Skin of body (tissue), 3 donors: ENCODE measurements around the gene E2F3. TPM values are rescaled to one million over a fixed set of nuclear protein-coding genes. Genes with fewer than 3 reads are reported as not detected.

ENCODE experiments used
- DNase-seq: peaks from one replicate; lab custom pipeline; 2025; lab: John Stamatoyannopoulos, UW
- small RNA-seq: library from RNA; depleted of rRNA; stranded (forward); fragments of <200 nt; gene quantifications from one replicate; pipeline ENCODE3, GENCODE V24; 2014; ENCODE audit warnings: low replicate concordance
- total RNA-seq: library from RNA; depleted of rRNA; stranded (reverse); fragments of >200 nt; gene quantifications from one replicate; pipeline ENCODE4 v1.2.3, GENCODE V29; 2014

Gene E2F3
- total RNA-seq, 1 donor from 2014 or later, result 5.6 TPM

- no peak for DNase-seq
Measured at GRCh38 chr6:20533746-20534294, 132.1 kb downstream of the E2F3 start.

DNA sequence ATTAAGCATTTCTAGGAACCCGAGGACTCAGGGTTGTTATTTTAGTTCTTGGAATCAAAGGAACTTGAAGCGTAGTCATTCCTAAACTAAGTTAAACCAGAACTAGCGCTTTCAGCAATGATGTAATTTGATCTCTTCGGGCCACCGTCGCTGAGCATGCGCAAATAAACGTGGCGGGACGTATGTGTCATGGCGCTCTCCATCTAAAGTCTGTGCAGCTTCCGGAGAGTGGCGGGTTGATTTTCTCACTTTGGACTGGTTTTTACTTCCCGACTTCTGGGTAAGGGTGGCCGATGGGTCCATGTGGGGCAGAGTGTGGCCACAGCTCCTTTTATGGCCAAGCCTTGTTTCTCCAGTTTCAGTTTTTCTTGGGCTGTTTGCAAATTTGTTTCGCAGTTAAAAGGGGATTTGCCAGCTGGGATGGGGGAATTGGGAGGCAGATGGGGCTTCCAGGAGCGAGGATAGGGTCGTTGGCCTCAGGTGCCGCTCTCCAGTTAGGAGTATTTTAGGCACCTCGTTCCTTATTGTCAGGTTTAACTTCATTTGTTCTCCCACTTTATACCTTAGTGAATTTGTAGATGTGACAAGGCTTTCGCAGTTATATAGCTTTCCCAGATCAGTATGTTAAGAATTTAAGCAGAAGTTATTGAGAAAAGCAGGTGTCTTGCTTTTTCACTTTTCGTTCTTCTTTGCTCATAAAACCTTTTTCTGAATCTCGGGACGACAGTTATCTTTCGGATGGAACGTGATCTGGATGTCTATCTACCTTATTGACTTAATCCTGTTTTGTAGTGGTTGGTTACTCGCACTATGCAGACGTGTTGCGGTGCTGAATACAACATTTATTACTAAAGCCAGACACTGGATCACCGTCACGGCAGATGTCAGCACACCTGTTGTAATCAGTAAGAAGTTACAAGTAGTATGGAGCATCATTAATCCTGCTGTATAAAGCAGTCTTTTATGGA lies 132.9 kb downstream of the E2F3 start, which contains the start of gene CDKAL1:
Gene CDKAL1 (plus strand): TSS at position 163 of the 968 bp plus-strand sequence. CDS start 11,894 bp downstream, outside the sequence.
- peak; percentile 91 for DNase-seq

- no peak for DNase-seq
Measured at GRCh38 chr6:20538131-20538662, 136.5 kb downstream of the E2F3 start.

DNA sequence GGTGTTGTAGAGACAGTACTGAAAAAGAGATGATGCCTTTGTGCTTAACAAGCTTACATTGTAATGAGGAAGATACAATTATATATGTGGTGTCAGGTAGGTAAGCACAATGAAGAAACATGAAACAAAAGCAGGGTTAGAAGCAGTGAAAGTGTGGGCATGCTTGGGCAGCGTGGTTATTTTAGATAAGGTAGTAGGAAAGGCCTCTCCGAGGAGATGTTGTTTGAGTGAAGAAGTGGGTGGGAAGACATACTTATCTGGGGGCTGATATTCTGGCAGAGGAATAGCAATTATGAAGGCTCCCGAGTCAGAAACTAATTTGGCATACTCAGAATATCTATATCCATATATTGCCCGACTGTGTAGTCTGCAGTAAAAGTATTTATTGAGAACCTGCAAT lies 137.2 kb downstream of the E2F3 start:
- DNase-seq, result no peak

DNA sequence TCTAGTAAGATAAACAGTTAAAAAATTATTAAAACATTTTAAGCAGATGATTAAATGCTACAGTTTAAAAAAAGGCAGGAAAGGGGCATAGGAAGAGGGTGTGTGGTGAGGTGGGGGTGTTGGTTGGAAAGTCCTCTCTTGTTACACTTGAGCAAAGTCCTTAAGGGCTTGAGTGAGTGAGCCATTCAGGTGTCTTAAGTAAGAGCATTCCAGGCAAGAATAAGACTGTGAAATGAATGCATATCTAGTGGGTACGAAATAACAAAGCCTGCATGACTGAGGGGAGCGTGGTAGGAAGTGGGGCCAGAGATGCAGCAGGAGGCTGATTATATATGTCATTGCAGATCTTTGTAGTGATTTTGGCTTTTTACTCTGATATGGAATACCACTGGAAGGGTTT lies 137.7 kb downstream of the E2F3 start:
- DNase-seq, result no peak

GRCh38 chr6:20540683-20541082 lies 139.0 kb downstream of the E2F3 start:
- DNase-seq, result no peak

DNA sequence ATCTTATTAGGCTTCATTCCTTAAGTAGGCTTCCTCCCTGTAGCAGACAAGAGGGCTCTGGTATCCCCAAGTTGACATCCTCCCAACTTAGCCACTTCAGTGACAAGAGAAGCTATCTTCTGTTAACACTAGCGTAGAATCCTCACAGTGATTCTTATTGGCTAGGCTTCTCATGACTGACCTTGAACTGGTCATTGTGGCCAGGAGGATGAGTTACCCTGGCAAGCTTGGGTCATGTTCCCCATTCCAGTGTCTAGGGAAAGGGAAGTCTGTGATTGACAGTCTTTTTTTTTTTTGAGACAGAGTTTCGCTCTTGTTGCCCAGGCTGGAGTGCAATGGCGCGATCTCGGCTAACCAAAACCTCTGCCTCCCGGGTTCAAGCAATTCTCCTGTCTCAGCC lies 139.7 kb downstream of the E2F3 start:
- DNase-seq, result no peak

GRCh38 chr6:20542927-20543602 lies 141.4 kb downstream of the E2F3 start:
- DNase-seq, result no peak

Small RNA genes within 50 kb of the gene (small RNA-seq; reads per million reads assigned to genes)
- gene RF00019, result not detected
- not detected for gene RNU6-141P

Other genes starting within 250 kb of the E2F3 start
- 11.8 TPM for gene MBOAT1, start 189.4 kb upstream of the E2F3 start, total RNA-seq
- gene CDKAL1, start 132.6 kb downstream of the E2F3 start, total RNA-seq, result 38.4 TPM